ENCODE measurements around the gene PPM1H.
A peak's percentile ranks its signal among the peaks of the same experiment; 100 is the strongest.
"Not testable (repeated sequence)": the region's sequence is repeated elsewhere in the genome, so short reads cannot be mapped to it uniquely, and the experiment has no call there.

PPM1H gene

GRCh38 chr12:62832027-62832426 is 102.9 kb downstream of the PPM1H start:
- DNase-seq = no peak

DNA sequence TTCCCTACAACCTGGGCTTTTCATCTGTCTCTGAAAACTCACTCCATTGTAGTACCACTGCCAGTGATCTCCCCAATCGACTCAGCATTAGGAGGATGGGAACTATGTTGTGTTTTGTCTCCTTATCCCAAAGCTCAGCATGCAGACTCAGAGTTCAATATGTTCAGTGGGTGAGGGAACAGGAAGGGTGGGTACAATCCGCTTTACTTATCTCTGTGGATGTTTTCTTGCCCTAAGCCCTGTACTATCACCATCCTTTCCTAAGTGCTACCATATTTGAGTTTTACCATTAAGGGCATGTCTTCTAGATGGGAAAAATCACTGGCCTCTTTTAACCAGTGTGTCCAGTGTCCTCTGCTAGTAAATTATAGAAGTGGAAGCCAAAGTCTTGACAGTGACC is 107.1 kb downstream of the PPM1H start:
- DNase-seq = no peak

DNA sequence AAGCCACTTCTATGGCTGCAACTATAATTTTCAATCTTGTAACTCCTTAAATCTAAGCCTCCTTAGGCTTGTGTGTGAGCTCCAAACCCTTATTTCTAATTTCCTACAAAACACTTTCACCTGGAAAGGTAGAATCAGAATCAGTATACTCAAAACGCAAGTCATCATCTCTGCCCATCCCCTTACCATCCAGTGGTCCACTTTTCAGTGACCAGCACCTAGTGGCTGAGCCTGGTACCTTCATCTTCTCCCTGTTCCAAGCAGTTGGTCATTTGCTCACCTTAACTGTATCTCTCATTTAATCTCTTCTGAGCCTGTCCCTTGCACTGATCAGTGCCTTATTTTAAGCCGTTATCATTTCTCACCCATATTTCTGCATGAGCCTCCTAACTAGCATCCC is 107.9 kb downstream of the PPM1H start:
- DNase-seq = no peak

DNA sequence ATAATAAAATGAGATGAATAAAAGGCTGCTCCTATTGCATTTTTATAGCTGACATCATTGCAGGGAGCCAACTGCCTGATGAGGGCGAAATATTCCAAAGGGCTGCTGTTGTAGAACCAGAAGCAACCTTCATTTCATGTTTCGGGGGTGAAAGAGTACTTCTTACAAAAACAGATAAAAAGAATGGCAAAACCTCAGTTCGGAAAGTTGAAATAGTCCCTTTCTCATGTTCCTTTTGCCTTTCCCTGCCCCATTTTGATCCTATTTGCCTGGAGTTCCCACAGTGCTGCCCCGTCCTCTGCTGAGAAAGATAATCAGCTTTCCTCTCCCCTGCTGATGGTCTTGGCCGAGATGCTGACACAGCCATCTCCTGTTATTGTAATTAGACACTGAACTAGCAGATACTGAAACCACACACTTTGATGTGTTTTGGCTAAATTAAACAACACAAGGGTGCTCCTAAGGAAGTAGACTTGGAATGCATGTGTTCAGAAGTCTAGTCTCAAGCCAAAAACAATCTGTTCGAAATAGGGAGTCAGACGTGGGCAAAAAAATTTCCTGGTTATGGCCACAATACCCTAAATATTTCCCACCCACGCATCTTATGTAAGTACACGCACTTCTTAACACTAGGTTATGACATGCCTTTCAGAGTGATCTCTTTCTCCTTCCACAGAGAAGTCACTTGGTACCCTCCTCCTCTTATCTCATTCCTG is 117.2 kb downstream of the PPM1H start:
- no peak for DNase-seq

- DNase-seq = no peak
Measured at GRCh38 chr12:62814243-62814642, 120.7 kb downstream of the PPM1H start.

DNA sequence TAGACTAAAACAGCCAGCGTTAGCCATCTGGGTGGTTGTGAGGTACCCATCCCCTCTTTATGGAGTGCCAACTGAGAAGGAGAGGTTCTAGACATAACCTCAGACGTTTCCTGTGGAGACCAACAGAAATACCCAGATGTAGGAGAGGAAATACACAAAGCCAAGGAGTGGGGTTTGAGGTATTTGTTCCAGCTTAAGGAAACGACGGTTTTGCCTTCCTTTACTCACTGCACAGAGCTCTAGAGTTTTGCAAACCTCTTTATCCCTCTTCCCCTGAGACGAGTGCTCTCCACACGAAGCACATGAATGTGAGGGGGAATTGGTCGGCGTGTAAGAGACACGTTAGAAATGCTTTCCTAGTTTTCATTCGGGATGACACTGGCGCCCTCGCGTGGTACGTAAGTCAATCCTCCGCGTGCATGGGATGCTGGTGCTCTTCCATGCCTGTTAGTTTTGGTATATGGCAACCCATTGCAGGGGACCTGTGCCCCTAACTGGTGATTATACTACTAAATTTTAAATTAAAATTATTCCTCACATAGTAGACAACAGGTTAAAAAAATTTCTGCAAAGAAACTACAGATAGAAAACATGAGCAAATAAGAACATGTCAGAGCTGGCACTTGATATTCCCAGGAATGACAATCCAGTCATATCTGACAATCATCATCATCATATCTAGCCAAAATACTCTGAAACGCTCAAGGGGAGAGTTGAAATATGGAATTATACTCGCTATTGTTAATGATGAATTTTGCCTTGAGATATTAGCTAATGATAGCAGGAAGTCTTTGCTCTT is 121.7 kb downstream of the PPM1H start:
- DNase-seq = no peak

DNA sequence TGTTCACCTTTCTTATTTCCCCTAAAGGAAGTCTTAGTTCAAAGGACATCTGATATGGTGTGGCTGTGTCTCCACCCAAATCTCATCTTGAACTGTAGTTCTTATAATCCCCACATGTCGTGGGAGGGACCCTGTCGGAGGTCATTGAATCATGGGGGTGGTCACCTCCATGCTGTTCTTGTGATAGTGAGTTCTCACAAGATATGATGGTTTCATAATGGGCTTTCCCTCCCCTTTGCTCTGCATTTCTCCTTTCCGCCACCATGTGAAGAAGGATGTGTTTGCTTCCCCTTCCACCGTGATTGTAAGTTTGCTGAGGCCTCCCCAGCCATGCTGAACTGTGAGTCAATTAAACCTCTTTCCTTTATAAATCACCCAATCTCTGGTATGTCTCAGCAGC is 123.5 kb downstream of the PPM1H start:
- DNase-seq = not testable (repeated sequence)

DNA sequence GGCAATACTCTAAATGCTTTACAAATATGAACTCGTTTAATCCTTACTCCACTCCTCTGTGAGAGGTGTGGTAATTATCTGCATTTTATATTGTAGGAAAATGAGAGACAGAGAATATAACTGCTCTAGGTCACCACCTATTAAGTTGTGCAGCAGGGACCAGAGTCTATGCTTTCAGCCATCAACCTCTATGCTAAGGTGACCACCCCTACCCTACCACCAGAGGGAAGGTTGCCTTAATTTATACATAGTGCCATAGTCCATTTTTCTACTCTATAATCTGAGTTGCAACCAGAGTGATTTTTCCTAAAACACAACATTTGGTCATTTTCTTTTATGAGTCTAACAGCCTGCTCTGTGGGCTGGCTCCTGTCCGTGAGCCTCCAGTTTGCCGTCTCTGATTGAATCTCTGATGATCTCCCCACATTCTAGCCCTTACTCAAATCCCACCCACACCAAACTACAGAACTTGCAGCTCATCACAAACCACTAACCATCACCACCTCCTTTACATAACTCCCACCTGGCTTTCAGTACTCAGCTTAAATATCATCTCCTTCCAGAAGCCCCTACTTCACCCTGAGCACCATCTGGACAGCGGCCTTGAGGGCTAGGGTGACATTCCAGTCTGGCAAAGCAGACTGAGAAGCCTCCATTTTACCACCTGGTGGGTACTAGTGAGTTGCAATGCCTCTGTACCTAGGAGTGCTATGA is 126.6 kb downstream of the PPM1H start:
- no peak for DNase-seq

- DNase-seq = no peak
Measured at GRCh38 chr12:62806893-62807292, 128.1 kb downstream of the PPM1H start.

GRCh38 chr12:62806244-62806836 is 128.6 kb downstream of the PPM1H start:
- no peak for DNase-seq

DNA sequence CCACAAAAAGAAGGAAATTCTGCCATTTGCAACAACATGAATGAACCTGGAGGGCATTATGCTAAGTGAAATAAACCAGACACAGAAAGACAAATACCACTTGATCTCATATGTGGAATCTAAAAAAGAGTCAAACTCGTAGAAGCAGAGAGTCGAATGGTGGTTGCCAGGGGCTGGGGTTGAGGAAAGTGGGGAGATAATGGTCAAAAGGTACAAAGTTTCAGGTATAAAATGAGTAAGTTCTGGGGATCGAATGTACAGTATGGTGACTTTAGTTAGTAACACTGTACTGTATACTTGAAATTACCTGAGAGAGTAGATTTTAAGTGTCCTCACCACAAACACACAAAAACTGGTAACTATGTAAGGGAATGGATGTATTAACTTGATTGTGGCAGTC is 129.4 kb downstream of the PPM1H start:
- no peak for DNase-seq

DNA sequence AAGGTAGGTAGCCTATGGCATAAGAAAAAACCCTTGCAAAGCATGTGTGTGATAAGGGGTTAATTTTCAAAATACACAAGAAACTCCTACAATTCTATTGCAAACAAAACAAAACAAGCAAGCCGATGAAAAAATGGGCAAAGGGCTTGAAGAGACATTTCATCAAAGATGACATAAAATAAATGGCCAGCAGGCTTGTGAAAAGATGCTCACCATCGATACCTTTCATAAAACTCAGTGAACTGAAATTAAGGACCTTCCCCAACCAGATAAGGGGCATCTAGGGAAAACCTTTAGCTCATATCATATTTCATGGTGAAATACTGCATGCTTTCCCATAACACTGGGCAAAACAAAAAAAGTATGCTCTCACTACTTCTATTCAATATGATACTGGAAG is 131.2 kb downstream of the PPM1H start:
- no peak for DNase-seq

- DNase-seq = peak; percentile 13
Measured at GRCh38 chr12:62802984-62803383, 132.0 kb downstream of the PPM1H start.

GRCh38 chr12:62802321-62802720 is 132.6 kb downstream of the PPM1H start:
- no peak for DNase-seq

GRCh38 chr12:62801796-62802195 is 133.2 kb downstream of the PPM1H start:
- no peak for DNase-seq

GRCh38 chr12:62800707-62801400 is 134.1 kb downstream of the PPM1H start:
- no peak for DNase-seq

GRCh38 chr12:62799766-62800406 is 135.1 kb downstream of the PPM1H start:
- DNase-seq = no peak

DNA sequence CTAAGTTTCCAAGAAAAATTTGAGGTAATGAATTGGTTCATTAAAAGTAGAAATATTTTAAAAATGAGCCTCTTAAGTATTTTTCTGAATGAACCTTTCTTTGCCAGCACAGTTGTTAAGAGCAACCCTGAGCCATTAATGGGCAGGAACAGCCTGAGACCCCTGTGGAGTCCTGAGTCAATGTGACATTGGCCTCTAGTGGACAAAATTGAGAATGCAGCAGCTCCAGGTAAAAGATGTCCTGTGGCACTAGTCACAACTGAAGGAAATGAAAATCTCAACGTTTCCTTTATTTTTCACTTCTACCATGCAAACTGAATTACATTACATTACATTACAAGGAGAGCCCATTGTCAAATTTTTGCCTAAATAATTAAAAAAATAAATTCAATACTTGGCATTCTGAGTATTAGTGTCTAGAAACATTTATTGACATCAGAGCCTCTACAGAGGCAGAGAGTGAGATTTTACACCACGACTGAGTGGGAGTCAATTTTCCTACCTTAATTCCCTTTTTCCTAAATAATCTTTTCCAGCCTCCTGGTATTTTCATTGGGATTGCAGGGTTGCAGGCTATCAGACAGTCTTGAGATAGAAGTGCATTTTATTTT is 135.7 kb downstream of the PPM1H start:
- DNase-seq = peak; percentile 32

DNA sequence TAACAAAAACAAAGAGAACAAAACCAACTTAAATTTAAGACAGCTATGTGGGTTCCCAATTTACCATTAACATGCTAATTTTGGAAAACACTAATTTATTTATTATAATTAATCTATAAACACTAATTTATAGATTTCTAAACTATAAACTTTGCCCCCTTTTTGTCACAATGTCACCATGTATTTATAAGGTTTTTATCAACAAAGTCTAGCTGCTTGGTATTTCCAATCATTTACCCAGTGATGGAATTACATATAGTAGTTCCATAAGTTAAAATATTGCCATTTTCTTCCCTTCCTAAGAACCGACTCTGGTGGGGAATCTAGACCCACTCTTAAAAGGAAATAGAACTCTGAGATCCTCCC is 140.7 kb downstream of the PPM1H start:
- DNase-seq = no peak

DNA sequence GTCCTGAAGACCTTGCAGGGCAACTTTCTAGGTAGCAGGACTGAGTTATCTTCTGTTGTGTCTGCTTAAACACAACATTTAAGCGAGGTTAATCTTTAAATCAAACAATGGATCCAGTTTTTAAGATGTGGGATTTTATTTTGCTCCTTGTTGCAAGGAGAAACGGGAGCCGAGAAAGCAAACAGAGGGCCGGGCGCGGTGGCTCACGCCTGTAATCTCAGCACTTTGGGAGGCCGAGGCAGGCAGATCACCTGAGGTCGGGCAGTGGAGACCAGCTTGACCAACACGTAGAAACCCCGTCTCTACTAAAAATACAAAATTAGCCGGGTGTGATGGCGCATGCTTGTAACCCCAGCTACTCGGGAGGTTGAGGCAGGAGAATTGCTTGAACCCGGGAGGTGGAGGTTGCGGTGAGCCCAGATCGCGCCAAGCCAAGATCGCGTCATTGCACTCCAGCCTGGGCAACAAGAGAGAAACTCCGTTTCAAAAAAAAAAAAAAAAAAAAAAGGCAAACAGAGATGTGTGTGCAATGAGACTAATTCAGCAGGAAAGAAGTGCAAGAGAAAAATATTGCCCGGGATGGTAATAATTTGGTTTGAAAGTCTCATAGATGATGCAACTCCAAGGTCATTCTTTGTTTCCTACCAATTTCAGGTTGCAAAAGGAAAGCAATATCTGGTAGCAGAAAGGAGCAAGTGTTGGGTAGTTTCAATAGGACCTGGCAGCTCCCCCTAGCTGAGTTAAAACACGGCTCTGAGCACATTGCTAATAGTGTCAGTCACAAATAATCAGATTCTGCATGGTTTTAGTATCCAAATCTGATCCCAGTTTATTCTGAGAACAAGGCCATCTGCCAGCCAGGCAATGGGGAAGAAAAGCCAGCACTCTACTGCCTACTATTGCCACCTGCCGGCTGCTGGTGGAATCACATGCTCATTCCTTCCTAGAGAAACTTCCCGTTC is 141.4 kb downstream of the PPM1H start:
- peak; percentile 57 for DNase-seq

Measured in SHP77 treated with DMSO at 0.1 percent for 48 hours (cell line).